Stimulated activated CD8-positive, alpha-beta memory T cell treated with anti-CD3 and anti-CD28 coated beads, Interleukin-2, amount 100 ng/mL, for 1 hour (primary cell): Measurements from ENCODE around the gene LRP1.
A peak's percentile ranks its signal among the peaks of the same experiment; 100 is the strongest.

Source experiments
- DNase-seq, 2 donors: peaks; one replicate each; pipeline ENCODE4 v3.0.0-alpha.2; 2020; ENCODE audit warnings: low read depth in 2 of 2

LRP1 gene

GRCh38 chr12:57236201-57236924 lies 108.1 kb downstream of the LRP1 start:
- DNase-seq: no peak

GRCh38 chr12:57236925-57237595 lies 108.8 kb downstream of the LRP1 start:
- no peak for DNase-seq

GRCh38 chr12:57237596-57237931 lies 109.3 kb downstream of the LRP1 start:
- DNase-seq: no peak

GRCh38 chr12:57237932-57238853 lies 109.9 kb downstream of the LRP1 start:
- no peak for DNase-seq

- DNase-seq: peak; percentile 68 to 73
These were observed 110.7 kb downstream of the LRP1 start for GRCh38 chr12:57238854-57239554.

GRCh38 chr12:57239587-57240065 lies 111.3 kb downstream of the LRP1 start:
- DNase-seq: no peak

GRCh38 chr12:57240066-57240921 lies 112.0 kb downstream of the LRP1 start:
- DNase-seq: peak; percentile 34 to 62

GRCh38 chr12:57240926-57241401 lies 112.7 kb downstream of the LRP1 start:
- no peak for DNase-seq

GRCh38 chr12:57241402-57242310 lies 113.4 kb downstream of the LRP1 start:
- no peak for DNase-seq

GRCh38 chr12:57242329-57242690 lies 114.0 kb downstream of the LRP1 start:
- DNase-seq: no peak

- DNase-seq: no peak
These were observed 114.6 kb downstream of the LRP1 start for GRCh38 chr12:57242691-57243454.

GRCh38 chr12:57243521-57244311 lies 115.4 kb downstream of the LRP1 start:
- peak; percentile 48 to 68 for DNase-seq

- no peak for DNase-seq
These were observed 116.0 kb downstream of the LRP1 start for GRCh38 chr12:57244312-57244696.

GRCh38 chr12:57247041-57247440 lies 118.8 kb downstream of the LRP1 start:
- DNase-seq: no peak

- no peak for DNase-seq
These were observed 120.9 kb downstream of the LRP1 start for GRCh38 chr12:57248934-57249742.

- DNase-seq: no peak
These were observed 122.3 kb downstream of the LRP1 start for GRCh38 chr12:57250541-57250940.

- DNase-seq: no peak
These were observed 122.7 kb downstream of the LRP1 start, which contains the start of gene STAC3 for GRCh38 chr12:57250956-57251355. Gene STAC3 (minus strand): TSS chr12:57251187. CDS start chr12:57249636, 1,551 bp downstream.
